ENCODE results near the gene PTF1A. TPM values are rescaled to one million over a fixed set of nuclear protein-coding genes. Genes with fewer than 3 reads are reported as not detected.

Gene PTF1A
- total RNA-seq, 1 donor from 2014 or later = not detected

DNA sequence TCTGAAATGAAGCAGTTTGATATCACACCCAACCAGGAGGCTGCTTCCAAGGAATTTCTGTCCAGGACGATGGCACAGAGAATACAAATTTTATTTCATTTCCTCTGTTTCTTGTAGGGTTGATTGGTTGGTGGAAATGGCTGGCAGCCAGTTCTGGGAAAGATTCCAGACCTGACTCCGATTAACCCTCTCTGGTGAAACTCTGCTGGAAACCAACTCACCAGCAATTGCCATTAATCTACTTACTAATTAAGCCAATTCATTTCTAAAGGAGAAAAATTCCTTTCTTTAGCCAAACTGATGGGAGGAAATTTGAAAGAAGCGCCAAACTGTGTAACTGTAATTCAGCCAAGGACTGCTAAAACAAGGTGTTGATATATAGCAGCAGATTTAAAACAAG is 10.7 kb downstream of the PTF1A start:
- H3K27ac Mint-ChIP-seq = no peak overlapping the region
- no peaks in the 10 kb centered on the region for H3K9me3 Mint-ChIP-seq
- H3K4me1 Mint-ChIP-seq = no peaks in the 10 kb centered on the region
- H3K4me3 Mint-ChIP-seq = no peak overlapping the region
- DNase-seq (ENCODE audit: low spot score in 2 of 2, unreplicated experiment in 2 of 2) = no peak
- TF ChIP-seq, protein P1, sequence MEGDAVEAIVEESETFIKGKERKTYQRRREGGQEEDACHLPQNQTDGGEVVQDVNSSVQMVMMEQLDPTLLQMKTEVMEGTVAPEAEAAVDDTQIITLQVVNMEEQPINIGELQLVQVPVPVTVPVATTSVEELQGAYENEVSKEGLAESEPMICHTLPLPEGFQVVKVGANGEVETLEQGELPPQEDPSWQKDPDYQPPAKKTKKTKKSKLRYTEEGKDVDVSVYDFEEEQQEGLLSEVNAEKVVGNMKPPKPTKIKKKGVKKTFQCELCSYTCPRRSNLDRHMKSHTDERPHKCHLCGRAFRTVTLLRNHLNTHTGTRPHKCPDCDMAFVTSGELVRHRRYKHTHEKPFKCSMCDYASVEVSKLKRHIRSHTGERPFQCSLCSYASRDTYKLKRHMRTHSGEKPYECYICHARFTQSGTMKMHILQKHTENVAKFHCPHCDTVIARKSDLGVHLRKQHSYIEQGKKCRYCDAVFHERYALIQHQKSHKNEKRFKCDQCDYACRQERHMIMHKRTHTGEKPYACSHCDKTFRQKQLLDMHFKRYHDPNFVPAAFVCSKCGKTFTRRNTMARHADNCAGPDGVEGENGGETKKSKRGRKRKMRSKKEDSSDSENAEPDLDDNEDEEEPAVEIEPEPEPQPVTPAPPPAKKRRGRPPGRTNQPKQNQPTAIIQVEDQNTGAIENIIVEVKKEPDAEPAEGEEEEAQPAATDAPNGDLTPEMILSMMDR (IDR thresholded peaks at IDR 0.05; ENCODE audit: unreplicated experiment) = no peak
- H3K36me3 Mint-ChIP-seq = no peaks in the 10 kb centered on the region
- peaks cover 97% of the 10 kb centered on the region for H3K27me3 Mint-ChIP-seq (ENCODE audit: low read depth)

DNA sequence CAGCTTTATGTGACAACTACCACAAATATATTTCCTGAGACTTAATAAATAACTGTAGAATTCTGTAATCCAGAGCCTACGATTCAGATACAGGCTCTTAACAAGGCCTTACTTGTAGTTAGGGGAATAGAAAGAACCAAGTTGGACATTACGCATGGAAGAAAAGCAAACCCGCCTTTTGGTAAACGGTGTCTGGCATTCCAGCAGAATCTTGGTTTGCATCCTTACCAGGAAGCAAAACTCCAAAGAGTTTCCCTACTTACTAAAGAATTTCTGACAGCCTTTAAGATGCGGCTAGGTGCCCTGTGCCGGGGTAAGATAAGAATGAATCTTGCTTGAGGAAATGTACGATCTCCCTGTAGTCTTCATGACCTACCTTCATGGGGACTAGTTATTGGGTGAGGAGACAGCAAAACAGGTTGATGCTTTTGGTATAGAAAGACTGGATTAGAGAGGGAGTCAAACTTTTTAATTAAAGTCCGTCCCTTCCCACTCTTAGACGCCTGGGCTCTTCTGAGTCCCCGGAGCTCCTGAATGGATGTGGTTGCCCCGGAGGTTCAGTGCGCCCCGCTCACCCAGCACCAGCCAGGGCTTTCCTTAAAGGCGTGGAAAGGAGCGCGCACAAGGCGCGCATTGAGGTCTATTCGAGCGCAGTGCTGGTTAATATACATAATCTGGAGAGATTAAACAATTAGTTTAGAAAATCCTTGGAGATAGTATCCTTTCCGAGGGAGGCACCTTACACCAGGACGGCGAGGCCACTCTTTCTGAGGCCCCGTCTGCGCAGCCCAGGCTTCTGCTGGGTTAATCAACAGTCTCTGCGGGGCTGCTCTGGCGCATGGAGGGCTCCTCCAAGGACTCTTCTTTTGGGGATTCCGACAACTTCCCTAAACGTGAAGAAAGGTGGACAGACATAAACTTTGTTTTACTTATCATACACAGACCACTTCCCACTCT is 11.5 kb downstream of the PTF1A start:
- Mint-ChIP-seq H3K4me1 (no peaks in the 10 kb centered on the region), H3K9me3 (no peaks in the 10 kb centered on the region), H3K4me3 (no peak overlapping the region), H3K27me3 (ENCODE audit: low read depth) (peaks cover 97% of the 10 kb centered on the region), H3K36me3 (no peaks in the 10 kb centered on the region), H3K27ac (no peak overlapping the region)
- no peak for DNase-seq (ENCODE audit: low spot score in 2 of 2, unreplicated experiment in 2 of 2)
- TF ChIP-seq, protein P1 (IDR thresholded peaks at IDR 0.05; ENCODE audit: unreplicated experiment) = no peak

DNA sequence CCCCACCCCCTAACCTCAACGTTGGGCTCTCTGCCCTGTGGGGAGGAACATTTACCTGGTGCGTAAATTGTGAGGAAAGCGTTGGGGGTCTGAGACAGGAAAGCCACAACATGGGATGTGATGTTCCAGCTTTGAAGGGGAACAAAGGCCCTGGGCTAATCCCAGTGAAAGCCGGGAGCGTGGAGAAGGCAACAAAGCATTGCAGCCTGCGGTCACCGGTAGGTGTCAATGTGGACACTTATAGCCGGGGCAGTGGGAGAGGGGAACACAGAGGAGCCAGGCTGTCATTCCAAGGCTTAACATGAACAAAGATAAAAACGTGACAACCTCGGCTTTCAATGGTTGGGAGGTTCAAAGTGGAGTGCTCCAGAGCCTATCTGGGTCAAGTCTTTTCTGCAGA is 12.7 kb downstream of the PTF1A start:
- Mint-ChIP-seq H3K4me3 (no peak overlapping the region), H3K27ac (no peak overlapping the region), H3K4me1 (no peaks in the 10 kb centered on the region), H3K27me3 (ENCODE audit: low read depth) (peaks cover 97% of the 10 kb centered on the region), H3K36me3 (no peaks in the 10 kb centered on the region), H3K9me3 (no peaks in the 10 kb centered on the region)
- no peak for DNase-seq (ENCODE audit: low spot score in 2 of 2, unreplicated experiment in 2 of 2)
- TF ChIP-seq, protein P1 (IDR thresholded peaks at IDR 0.05; ENCODE audit: unreplicated experiment) = no peak

DNA sequence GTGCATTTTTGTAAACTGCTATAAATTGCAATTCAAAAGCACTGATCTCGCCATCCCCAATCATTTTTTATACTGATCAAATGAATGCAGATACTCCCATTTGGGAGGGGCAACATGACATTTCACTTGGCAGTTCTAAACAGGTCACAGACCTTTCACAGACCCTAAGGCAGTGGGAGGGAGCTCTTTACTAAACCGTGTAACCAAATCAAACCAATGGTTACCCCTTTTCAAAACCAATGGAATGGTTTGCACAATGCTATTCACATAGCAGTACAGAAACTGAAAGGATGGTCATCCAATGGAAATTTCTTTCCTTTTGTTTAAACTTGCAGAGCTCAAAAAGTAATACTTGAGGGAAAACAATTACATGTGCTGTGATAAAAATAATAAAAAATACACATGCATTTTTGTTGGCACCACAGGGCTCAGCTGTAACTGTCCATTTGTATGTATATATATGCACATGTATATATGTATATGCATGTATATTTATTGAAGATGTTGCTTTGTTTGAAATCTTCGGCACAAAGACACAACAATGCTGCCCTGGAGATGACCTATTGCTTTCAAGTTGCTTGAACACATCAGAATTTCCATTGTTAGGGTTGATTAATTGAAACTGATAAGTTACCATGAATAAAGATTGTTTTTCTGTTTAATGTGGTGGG is 14.0 kb downstream of the PTF1A start:
- H3K4me3 Mint-ChIP-seq = no peak overlapping the region
- no peaks in the 10 kb centered on the region for H3K36me3 Mint-ChIP-seq
- TF ChIP-seq, protein P1 (IDR thresholded peaks at IDR 0.05; ENCODE audit: unreplicated experiment) = no peak
- no peaks in the 10 kb centered on the region for H3K4me1 Mint-ChIP-seq
- H3K27me3 Mint-ChIP-seq (ENCODE audit: low read depth) = peaks cover 97% of the 10 kb centered on the region
- no peak for DNase-seq (ENCODE audit: low spot score in 2 of 2, unreplicated experiment in 2 of 2)
- H3K27ac Mint-ChIP-seq = no peak overlapping the region
- no peaks in the 10 kb centered on the region for H3K9me3 Mint-ChIP-seq

DNA sequence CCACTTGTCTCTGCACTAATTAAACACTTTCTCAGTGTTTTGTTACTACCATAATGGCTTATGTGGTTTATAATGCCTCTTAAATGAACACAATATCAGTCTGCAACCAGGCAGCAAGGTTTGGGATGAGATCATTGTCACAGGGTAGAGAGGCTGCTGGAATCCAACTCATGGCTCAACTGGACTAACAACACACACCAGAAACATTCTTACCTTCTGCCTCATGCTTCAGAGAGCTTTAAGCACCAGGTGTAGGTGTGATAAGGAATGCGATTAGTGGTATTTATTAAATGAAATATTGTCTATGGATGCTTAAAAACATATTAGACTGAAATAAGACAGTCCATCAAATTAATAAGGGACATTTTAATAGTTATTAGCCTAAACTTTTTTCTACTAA is 25.4 kb downstream of the PTF1A start:
- Mint-ChIP-seq H3K27me3 (ENCODE audit: low read depth) (peaks cover 84% of the 10 kb centered on the region), H3K4me1 (no peaks in the 10 kb centered on the region), H3K36me3 (no peaks in the 10 kb centered on the region), H3K27ac (no peak overlapping the region), H3K9me3 (no peaks in the 10 kb centered on the region), H3K4me3 (no peak overlapping the region)
- DNase-seq (ENCODE audit: low spot score in 2 of 2, unreplicated experiment in 2 of 2) = no peak
- TF ChIP-seq, protein P1 (IDR thresholded peaks at IDR 0.05; ENCODE audit: unreplicated experiment) = no peak
